Endothelial cell (in vitro differentiated cells): ENCODE results near the gene KCNS1. TPM values are rescaled to one million over a fixed set of nuclear protein-coding genes. Genes with fewer than 3 reads are reported as not detected.

Experiments used
- DNase-seq: peaks from one replicate; pipeline ENCODE4 v3.0.0; 2021; ENCODE audit warnings: low spot score
- H3K27ac Mint-ChIP-seq: one replicate; pipeline ENCODE4 v1.8.0; 2021; ENCODE audit warnings: mixed read lengths, inconsistent platforms; ENCODE audit not compliant: unreplicated experiment
- H3K27me3 Mint-ChIP-seq: one replicate; pipeline ENCODE4 v1.8.0; 2021; ENCODE audit warnings: mild to moderate bottlenecking, moderate library complexity, mixed read lengths, inconsistent platforms; ENCODE audit not compliant: unreplicated experiment
- H3K36me3 Mint-ChIP-seq: one replicate; pipeline ENCODE4 v1.8.0; 2021; ENCODE audit warnings: mild to moderate bottlenecking, low read depth, mixed read lengths, inconsistent platforms; ENCODE audit not compliant: unreplicated experiment
- H3K4me1 Mint-ChIP-seq: one replicate; pipeline ENCODE4 v1.8.0; 2021; ENCODE audit warnings: mild to moderate bottlenecking, mixed read lengths, inconsistent platforms; ENCODE audit not compliant: unreplicated experiment
- H3K4me3 Mint-ChIP-seq: one replicate; pipeline ENCODE4 v1.8.0; 2021; ENCODE audit warnings: mild to moderate bottlenecking, mixed read lengths, inconsistent platforms; ENCODE audit not compliant: unreplicated experiment
- H3K9me3 Mint-ChIP-seq: one replicate; pipeline ENCODE4 v1.8.0; 2021; ENCODE audit warnings: mixed read lengths, inconsistent platforms; ENCODE audit not compliant: unreplicated experiment
- CTCF ChIP-seq: fragments of 200-600 bp; sonication (generic); IDR thresholded peaks from one replicate; pipeline ENCODE4 v1.5.0; 2021; ENCODE audit warnings: antibody characterized with exemption; ENCODE audit not compliant: unreplicated experiment
- total RNA-seq: library from RNA; stranded (reverse); fragmentation: NEBNext Ultra II Directional; extraction: Animal tissue kit (Norgen Biotek cat#: 25700); gene quantifications from one replicate; pipeline ENCODE4 v1.2.1, GENCODE V29; 2021; ENCODE audit not compliant: unreplicated experiment

Gene KCNS1
- total RNA-seq, 1 donor from 2014 or later, result 0.10 TPM

GRCh38 chr20:45098103-45098773, 2.7 kb downstream of the KCNS1 start:
- no peaks in the 10 kb centered on the region for H3K36me3 Mint-ChIP-seq
- H3K27me3 Mint-ChIP-seq, result peaks cover 22% of the 10 kb centered on the region
- no peaks in the 10 kb centered on the region for H3K9me3 Mint-ChIP-seq
- no peak overlapping the region for H3K27ac Mint-ChIP-seq
- H3K4me1 Mint-ChIP-seq, result peaks cover 3% of the 10 kb centered on the region
- H3K4me3 Mint-ChIP-seq, result no peak overlapping the region
- peak; percentile 65 for DNase-seq
- TF ChIP-seq CTCF, result no peak

- Mint-ChIP-seq H3K9me3 (no peaks in the 10 kb centered on the region), H3K4me1 (peaks cover 3% of the 10 kb centered on the region), H3K36me3 (no peaks in the 10 kb centered on the region), H3K27ac (peak overlapping the region; percentile 36), H3K27me3 (peaks cover 22% of the 10 kb centered on the region), H3K4me3 (no peak overlapping the region)
- DNase-seq, result peak; percentile 25
- TF ChIP-seq CTCF, result peak; percentile 13
Measured at GRCh38 chr20:45097485-45098102, 3.3 kb downstream of the KCNS1 start.

GRCh38 chr20:45096781-45097180, 4.1 kb downstream of the KCNS1 start:
- no peaks in the 10 kb centered on the region for H3K36me3 Mint-ChIP-seq
- H3K27ac Mint-ChIP-seq, result no peak overlapping the region
- peaks cover 21% of the 10 kb centered on the region for H3K27me3 Mint-ChIP-seq
- no peak overlapping the region for H3K4me3 Mint-ChIP-seq
- no peak for DNase-seq
- no peaks in the 10 kb centered on the region for H3K9me3 Mint-ChIP-seq
- TF ChIP-seq CTCF, result no peak
- H3K4me1 Mint-ChIP-seq, result peaks cover 3% of the 10 kb centered on the region

GRCh38 chr20:45095805-45096238, 5.1 kb downstream of the KCNS1 start:
- no peak overlapping the region for H3K27ac Mint-ChIP-seq
- peak; percentile 60 for DNase-seq

More at GRCh38 chr20:45095805-45096238, 5.1 kb downstream of the KCNS1 start:
- Mint-ChIP-seq H3K27me3 (peaks cover 18% of the 10 kb centered on the region), H3K4me1 (peaks cover 3% of the 10 kb centered on the region), H3K36me3 (no peaks in the 10 kb centered on the region), H3K9me3 (no peaks in the 10 kb centered on the region), H3K4me3 (no peak overlapping the region)
- TF ChIP-seq CTCF, result peak; percentile 61
